GM19023 (cell line): ENCODE data around the gene AQR.

ENCODE experiments used
- ATAC-seq: cut with Tn5 transposase; IDR thresholded peaks from one replicate; pipeline ENCODE4 v1.9.1; 2021; ENCODE audit warnings: mild to moderate bottlenecking, moderate library complexity; ENCODE audit not compliant: unreplicated experiment

AQR gene

DNA sequence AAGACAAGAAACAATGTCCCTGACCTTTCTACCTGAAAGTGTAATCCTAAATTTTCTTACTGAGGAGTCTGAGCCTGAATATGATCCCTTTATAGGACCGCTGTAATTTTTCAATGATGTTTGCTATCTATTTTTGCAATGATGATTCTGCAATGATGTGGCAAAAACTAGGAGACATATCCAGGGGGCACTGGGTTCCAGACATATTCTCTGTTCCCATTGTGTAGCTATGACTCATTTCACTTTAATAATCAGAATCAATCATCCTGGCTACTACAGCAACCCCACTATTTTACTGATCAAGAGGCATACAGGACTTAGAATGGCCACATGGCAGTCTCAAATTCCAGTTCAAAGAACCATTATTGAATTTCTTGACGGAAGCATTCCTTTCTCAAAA, 85.9 kb downstream of the AQR start:
- no peak for ATAC-seq

DNA sequence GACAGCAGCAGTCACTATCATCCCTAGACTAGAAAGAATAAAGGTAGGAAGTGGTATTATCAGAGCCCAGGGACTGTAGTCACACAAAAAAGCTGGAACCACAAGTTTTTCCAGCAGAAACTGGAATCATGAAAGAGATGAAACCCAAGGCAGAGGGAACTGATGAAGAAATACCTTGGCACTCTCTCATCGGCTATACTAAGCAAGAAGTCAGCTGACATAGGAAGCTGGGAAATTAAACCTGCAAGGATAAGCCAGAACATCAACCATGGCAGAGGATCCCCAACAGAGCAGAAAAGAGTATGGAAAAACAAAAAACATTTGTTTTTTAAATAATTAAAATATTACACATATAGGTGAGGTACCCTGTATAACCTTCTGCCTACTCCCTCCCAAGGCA, 86.5 kb downstream of the AQR start:
- no peak for ATAC-seq

DNA sequence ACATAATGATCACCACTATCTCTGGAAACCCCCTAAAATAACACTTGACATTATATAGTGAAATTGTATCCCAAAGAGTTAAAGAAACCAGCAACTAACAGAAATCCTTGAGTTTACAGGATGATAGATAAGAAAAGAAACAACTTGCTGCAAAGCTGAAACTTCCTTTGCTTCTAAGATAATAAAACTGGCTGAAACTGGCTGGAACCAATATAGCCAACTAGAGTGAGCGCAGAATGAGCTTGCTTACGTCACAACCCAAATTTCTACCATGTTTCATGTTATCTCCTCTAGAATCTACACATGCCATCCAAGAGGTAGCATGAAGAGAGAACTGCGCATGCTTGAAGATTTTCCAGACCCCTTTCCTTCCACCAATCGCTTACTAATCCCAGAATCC, 90.4 kb downstream of the AQR start:
- ATAC-seq: no peak

DNA sequence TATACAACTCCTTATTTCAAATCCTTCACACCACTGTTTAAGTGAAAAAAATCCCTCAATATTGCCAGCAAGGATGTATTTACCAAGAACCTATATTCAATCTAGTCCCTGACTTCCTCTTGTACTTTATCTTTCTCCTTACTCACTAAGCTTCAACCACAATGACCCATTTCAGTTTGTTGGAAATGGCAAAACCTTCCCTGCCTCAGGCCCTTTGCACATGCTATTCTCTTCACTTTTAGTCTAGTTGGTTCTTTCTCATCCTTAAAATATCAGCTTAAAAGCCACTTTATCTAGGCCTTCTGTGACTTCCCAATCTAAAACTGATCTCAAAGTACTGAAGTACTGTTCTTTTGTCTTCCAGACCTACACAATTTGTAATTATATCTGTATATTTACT, 92.9 kb downstream of the AQR start:
- ATAC-seq: no peak

DNA sequence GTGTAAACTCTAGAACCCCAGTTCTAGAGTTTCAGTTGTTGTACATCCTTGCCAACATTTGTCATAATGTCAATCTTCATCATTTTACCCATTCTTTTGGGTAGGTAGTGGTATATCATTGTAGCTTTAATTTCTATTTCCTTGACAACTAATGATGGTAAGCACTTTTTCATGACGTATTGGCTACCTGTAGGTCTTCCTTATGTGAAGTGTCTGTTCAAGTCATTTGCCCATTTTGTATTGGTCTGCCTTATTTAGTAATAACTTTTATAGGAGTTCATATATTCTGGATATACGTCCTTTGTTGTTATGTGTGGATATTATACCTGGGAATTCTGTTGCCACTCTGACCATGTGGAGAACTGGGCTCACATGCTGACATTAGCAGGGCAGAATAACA, 100.4 kb downstream of the AQR start:
- ATAC-seq: no peak

DNA sequence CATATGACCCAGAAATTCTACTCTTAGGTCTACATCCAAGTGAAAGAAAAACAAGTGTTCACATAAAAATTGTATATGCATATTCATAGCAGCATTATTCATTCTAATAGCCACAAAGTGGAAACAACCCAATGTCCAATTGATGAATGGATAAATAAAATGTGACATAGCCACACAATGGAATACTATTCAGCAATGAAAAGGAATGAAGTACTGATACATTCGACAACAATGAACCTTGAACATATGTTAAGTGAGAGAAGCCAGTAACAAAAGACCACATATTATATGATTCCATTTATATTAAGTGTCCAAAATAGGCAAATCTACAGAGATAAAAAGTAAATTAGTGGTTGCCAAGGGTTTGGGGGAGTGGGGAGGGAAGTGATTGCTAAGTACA, 104.0 kb downstream of the AQR start:
- ATAC-seq: no peak

DNA sequence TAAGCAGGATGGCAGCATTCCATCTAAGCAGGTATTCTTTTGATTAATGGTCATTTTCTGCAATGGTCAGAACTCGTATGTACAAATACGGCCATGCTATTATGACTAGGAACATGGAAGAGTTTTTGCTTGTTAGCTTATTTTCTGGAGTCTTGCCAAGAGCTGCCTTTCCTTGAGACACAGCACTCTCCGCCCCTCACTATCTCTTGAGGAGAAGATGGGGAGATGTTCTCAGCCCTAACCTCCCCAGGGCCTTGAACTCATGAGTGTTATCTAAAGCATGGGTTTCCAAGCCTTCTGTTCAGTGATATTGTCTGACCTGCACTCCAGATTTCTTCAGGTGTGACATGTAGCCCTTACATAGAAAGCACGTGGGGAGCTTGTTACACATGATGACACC, 108.3 kb downstream of the AQR start:
- ATAC-seq: no peak

DNA sequence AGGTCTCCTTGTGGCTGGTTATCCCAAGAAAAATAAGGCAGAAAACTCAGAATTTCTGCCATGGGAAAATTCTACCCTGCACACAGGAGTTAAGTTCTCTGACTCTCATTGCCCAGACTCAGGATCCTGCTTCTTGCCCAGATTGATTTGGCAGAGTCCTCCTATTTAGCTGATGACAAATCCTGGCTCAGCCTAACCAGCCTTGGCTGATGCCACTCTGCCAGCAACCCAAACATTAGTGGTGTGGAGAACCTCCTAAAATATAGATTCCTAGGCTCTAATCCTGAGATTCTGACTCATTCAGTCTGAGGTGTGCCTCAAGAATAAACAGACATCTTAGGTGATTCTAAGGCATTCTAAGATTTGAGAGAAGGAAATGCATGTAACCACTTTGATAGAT, 113.6 kb downstream of the AQR start:
- ATAC-seq: no peak

DNA sequence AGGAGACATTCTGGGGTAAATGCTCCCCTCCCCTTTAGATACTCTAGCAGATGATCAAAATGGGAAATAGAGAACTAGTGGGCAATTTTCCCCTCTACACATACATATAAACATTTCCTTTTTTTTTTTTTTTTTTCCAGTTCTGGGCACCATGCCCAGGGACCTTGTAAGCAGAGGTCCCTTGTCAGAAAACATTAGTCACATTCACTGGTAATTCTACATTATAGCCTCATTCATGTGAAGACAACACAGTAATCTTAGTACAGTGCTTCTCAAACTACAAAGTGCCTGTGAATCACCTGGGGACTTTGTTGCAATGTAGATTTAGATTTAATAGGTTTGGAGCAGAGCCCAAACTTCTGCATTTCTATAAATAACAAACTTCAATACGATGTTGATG, 114.1 kb downstream of the AQR start:
- no peak for ATAC-seq

DNA sequence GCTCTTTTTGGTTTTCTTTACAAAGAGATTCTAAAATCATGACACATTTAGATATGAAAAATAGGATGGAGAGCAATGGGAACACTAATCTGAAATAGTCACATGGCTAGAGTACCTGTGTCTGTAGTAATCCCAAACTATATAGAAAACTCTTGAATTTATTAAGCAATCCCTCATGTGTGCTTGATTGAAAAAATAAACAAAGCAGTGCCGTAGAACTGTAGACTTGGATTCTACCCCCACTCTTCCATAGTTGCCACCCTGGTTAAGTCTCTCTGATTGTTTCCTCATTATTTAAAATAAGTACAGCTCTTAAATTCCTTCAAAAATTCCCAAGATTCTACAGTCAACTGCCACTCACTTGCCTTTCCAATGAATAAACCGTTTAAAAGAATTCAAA, 115.3 kb downstream of the AQR start:
- no peak for ATAC-seq

DNA sequence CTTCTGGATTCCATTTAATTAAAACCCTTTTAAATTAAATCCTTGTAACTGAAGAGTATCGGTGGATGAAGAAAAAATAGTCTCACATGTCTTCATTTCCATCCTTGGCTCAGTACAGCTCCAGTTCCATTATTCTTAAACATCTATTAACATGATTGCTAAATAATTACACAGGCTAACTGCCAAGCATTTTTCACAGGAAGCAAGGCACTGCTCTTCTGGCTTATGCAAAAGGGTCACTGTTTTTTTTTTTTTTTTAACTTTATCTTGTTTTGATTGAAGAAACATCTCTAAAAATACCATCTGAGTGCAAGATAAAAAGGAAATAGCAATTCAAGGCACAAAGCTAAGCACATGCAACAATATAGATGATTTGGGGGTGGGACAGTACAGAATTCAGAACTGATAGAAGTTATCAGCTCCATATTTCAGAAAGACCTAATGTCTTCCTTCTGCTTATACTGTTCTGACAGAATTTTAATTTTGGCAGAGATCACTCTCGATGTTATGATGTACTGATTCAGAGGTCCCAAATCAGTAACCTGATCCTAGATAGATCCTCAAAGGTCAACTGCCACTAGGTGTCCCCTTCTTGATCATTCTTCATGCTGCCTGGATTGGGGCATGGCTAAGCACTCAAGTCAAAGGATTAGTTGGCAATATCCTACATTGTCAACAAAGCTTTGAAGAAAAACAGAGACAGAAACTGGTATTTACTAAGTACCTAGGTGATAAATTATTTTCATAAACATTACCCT, 116.4 kb downstream of the AQR start:
- ATAC-seq: no peak

DNA sequence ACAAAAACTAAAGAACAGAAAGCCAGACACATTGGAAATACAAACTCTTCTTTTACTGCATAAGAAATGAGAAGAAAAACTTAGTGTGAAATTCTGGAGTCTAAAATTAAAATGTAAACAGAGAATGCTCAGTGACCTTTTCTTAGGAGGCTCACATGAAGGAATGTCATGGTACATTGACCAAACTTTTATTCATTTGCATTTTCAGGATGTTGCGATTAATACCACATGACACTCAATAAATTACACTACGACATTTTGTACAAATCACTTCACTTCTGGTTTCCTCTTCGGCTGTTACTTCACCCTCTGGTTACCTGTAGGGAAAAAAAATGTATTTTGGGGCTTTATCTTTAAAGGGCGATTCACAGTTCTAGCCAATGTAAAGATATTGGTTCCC, 117.8 kb downstream of the AQR start:
- ATAC-seq: no peak

DNA sequence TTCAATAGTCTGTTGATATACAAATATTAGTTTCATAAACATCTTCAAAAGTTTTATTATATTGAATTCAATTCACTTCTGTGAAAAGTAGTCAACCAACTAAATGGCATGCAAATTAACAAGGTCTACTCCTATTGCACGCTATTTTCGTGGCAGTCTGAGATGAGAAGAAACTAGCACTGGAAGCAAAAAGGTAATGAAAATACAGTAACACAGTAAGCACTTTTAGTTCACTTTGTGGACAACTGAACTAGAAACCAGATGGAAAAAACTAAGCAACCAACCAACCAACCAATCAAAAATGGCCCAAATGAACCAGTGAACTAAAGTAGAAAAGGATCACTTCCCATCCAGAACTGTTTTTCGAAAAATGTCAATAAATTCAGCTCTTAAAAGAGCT, 118.5 kb downstream of the AQR start:
- ATAC-seq: no peak

DNA sequence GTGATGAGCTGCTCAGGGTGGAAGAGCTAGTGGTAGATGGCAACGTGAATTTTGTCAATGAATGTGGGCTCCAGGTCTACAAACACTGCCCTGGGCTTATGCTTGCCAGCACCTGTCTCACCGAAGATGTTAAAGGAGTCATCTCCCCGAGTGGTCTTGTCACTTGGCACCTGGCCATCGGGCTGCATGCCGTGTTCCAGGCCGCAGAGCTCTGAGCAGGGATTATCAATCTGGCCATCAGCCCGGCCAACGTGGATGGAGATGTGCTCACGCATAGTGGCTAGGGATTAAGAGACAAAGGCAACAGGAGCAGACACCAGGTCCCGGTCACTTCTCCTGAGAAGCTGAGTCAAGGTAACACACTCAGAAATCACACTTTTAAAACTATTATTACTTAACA, 119.4 kb downstream of the AQR start:
- ATAC-seq: no peak

DNA sequence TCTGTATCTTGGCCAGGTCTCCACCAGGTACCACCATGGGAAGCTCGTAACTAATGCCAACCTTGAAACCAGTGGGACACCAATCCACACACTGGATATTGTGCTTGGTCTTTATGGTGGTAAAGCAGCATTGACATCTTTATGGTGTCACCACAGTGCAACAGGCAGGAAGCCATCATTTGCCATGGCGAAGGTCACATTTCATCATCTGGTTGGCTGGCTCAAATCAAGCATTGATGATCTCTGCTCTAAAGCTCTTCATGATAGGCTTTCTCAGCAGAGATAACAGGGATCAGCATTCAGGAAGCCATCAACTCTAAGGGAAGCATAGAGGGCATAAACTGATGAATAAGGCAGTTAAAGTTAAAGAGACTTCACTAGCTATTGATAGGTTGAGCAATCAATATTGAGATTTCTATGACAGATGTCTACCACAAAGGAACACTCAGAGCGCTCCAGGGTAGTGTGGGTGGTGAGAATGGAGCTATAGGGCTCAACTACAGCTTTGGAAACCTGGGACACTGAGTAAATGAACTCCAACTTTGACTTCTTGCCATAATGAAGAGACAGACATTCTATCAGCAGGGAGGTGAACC, 120.1 kb downstream of the AQR start:
- ATAC-seq: no peak

DNA sequence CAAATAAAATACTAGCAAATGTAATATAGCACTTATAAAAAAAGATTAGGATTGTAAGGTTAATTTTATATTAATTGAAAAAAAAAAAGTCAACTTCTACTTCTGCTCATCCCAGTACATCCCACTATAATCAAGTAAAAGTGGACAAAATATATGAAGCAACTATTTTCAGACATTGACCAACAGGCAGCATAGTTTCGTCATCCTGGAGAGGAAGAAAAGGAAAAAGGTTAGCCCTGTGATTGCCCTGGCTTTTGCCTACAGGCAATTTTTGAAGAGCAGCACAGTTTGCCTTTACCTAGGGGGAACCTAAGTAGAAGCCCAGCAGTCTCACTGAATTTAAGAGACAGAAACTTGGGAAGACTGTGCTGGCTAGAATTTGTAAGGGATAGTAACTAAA, 121.9 kb downstream of the AQR start:
- no peak for ATAC-seq

DNA sequence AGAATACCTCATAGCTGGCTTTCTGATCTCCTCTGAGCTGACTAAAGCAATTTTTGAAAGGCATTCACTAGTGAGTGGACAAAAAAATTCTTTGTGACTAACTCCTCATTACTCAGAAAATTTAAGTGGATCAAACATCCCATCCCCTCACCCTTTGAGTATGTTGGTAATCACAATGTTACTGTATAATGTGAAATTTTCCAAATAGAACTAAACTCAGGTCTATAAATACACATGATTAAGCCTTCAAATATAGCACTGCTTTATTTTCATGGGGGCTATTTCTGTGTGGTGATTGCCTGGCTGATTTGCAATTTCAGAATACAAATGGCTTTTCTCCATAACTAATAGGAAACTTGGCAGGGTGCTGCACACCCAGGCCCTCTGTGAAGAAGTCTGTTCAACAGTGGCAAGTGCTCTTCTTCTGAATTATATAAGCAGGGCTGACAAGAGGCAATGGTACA, 128.2 kb downstream of the AQR start:
- no peak for ATAC-seq

DNA sequence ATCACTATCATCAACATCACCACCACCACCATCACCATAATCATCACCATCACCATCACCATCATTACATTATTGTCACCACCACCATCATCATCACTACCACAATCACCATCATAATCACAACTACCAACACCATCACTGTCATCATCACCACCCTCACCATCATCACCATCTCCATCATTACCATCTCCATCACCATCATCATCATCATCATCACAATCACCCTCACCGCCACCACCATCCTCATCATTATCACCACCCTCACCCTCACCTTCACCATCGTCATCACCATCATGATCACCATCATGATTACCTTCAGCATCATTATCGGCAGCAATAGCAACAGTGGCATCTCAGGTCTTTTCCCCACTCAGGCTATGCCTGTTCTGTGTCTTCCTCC, 131.3 kb downstream of the AQR start:
- ATAC-seq: no peak

DNA sequence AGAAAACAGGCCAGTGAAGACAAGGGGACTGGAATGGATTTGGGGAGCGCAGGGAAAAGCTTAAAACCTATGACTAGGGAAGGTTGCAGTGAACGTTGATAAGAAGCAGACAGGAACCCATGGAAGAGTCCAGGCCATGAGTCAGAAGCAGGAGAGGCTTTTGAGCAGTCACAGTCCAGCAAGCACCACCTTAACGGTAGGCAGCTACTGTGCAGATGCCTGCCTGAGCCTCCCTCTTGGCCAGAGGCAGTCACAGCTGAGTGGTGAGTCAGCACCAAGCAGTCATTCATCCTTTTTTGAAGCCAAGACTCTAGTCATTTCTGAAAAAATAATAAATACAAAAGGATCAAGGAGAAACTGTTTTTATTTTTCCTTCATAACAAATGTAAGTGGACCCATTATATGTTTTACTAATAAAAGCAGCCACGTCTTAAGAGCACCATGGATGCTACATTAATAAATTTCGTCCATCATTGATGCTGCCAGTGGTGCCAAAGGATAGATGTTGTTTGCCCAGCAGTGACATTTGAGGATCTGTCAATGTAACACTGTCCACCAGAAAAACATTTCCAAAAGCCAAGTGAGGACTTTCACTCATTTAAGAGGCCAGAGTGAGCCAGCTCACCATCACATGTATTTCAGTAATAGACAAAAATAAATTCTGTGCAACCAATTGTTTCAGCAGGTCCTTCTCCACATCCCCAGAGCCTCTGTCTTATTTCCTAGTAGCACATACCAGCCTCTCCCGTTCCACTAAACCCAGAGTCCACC, 132.1 kb downstream of the AQR start:
- ATAC-seq: no peak

DNA sequence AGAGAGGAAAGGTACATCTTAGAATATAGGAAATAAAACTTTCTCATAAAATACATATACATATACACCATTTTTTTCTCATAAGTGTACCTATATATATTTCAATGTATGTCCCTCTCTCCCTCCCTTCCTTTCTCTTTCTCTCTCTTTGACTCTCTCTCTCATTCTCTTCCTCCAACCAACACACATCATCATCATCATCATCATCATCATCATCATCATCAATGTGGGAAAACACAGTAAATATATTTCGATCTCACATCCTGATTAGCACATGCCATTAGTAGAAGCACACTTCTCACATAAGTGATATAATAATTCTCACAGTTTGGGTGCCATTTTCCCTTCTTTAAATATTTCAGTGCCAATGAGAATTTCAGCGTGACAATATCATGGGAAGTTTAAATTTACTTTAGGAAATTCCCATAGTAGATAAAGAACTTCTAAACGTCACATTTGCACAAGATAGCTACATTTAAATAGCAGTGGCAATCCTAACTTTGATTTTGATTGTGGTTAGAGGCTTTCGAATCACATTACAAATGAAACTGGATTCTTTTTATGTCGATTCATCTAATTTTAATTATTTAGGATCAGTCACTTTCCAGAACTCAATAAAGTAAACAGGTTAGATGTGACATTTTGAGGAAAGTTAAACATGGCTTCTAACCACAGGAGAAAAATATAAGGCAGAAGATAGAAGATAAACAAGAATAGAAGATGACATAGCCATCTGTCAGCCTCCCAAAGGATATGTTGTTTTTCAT, 141.2 kb downstream of the AQR start:
- no peak for ATAC-seq

DNA sequence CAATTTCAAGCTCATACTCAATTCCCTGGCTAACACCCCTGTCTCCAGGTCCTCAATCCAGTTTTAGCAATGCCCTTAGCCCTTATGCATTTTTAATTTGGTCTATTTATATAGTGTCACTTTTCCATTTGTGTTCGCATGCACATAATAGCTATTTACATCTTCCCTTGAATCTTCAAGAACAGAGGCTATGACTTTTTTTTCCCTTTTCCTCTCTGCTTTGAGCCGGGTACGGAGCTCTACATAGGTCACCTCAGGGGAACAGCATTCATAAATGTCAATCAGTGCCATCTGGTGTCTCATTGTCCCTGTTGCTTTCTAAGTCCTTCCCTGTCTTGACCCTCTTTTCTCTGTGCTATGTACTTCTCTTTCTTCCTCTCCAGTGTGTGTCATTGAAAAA, 147.7 kb downstream of the AQR start:
- no peak for ATAC-seq
